ENCODE data around the gene MATK. TPM values are rescaled to one million over a fixed set of nuclear protein-coding genes. Genes with fewer than 3 reads are reported as not detected.

Gene MATK
- total RNA-seq, 4 donors from 2014 or later = 1.7 TPM; not detected in 3

GRCh38 chr19:3752492-3752891 lies 33.7 kb downstream of the MATK start:
- Histone ChIP-seq H3K27ac (no peak overlapping the region), H3K4me1 (no peaks in the 10 kb centered on the region), H3K4me3 (no peak overlapping the region), H3K36me3 (peaks cover 0 to 52% of the 10 kb centered on the region in 2 donors), H3K9me3 (no peaks in the 10 kb centered on the region), H3K27me3 (peaks cover 0 to 3% (median 0%) of the 10 kb centered on the region in 3 donors)
- ATAC-seq (no peak), DNase-seq (no peak)
- in situ Hi-C loops (cut with MboI; ENCODE audit: low sequenced_read_pairs in 4 of 4) = no loop called here
- intact Hi-C loops (cut with DNase I; ENCODE audit: low total_unique reads) = no loop called here
- no peak for TF ChIP-seq CTCF (IDR thresholded peaks at IDR 0.05 in 4 of 5, conservative IDR thresholded peaks at IDR 0.05 in 1 of 5)
- no peak for TF ChIP-seq POLR2A (IDR thresholded peaks at IDR 0.05)

GRCh38 chr19:3751236-3751635 lies 34.9 kb downstream of the MATK start:
- no peaks in the 10 kb centered on the region for H3K4me1 ChIP-seq

GRCh38 chr19:3750211-3750610 lies 36.0 kb downstream of the MATK start:
- Histone ChIP-seq H3K4me1 (no peaks in the 10 kb centered on the region), H3K9me3 (no peaks in the 10 kb centered on the region), H3K4me3 (no peak overlapping the region), H3K36me3 (peaks cover 0 to 46% of the 10 kb centered on the region in 2 donors), H3K27me3 (peaks cover 0 to 6% (median 3%) of the 10 kb centered on the region in 3 donors), H3K27ac (no peak overlapping the region)
- no peak for ATAC-seq
- in situ Hi-C loops (cut with MboI; ENCODE audit: low sequenced_read_pairs in 4 of 4) = no loop called here
- intact Hi-C loops (cut with DNase I; ENCODE audit: low total_unique reads) = no loop called here
- no peak for DNase-seq
- no peak for TF ChIP-seq CTCF (IDR thresholded peaks at IDR 0.05 in 4 of 5, conservative IDR thresholded peaks at IDR 0.05 in 1 of 5)
- TF ChIP-seq POLR2A (IDR thresholded peaks at IDR 0.05) = no peak

More at GRCh38 chr19:3751236-3751635, 34.9 kb downstream of the MATK start:
- no peak overlapping the region for H3K27ac ChIP-seq
- no peaks in the 10 kb centered on the region for H3K9me3 ChIP-seq
- no peak for TF ChIP-seq POLR2A (IDR thresholded peaks at IDR 0.05)
- no peak for TF ChIP-seq CTCF (IDR thresholded peaks at IDR 0.05 in 4 of 5, conservative IDR thresholded peaks at IDR 0.05 in 1 of 5)
- no peak overlapping the region for H3K4me3 ChIP-seq
- peaks cover 0 to 3% (median 2%) of the 10 kb centered on the region in 3 donors for H3K27me3 ChIP-seq
- H3K36me3 ChIP-seq = peaks cover 0 to 46% of the 10 kb centered on the region in 2 donors
- intact Hi-C loops (cut with DNase I; ENCODE audit: low total_unique reads) (no loop called here), in situ Hi-C loops (cut with MboI; ENCODE audit: low sequenced_read_pairs in 4 of 4) (no loop called here)
- ATAC-seq = no peak
- DNase-seq = no peak

GRCh38 chr19:3748965-3749364 lies 37.2 kb downstream of the MATK start:
- Histone ChIP-seq H3K27ac (no peak overlapping the region), H3K36me3 (peaks cover 0 to 46% of the 10 kb centered on the region in 2 donors), H3K27me3 (peaks cover 0 to 6% (median 3%) of the 10 kb centered on the region in 3 donors), H3K9me3 (no peaks in the 10 kb centered on the region), H3K4me3 (no peak overlapping the region), H3K4me1 (no peaks in the 10 kb centered on the region)
- ATAC-seq (no peak), DNase-seq (no peak)
- in situ Hi-C loops (cut with MboI; ENCODE audit: low sequenced_read_pairs in 4 of 4) = no loop called here
- intact Hi-C loops (cut with DNase I; ENCODE audit: low total_unique reads) = no loop called here
- TF ChIP-seq POLR2A (IDR thresholded peaks at IDR 0.05) = no peak
- no peak for TF ChIP-seq CTCF (IDR thresholded peaks at IDR 0.05 in 4 of 5, conservative IDR thresholded peaks at IDR 0.05 in 1 of 5)
